ENCODE data around the gene ZNF618.

DNA sequence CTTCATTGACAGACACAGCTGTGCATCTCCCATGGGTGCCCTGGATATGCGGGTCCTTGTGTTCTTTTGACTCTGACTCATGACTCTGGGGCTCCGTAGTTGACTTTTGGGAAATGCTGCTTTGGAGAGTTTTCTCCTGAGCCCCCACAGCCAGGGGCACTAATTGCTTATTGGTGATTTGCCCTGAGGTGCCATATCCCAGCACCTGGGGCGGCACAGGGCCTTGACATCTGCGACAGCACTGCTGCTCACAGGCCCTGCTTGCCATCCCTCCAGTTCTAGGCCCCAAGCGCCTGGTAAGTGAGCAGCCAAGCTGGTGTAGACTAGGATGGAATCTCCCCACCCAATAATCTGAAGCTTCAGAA, 126.9 kb downstream of the ZNF618 start:
- TF ChIP-seq, protein P1, sequence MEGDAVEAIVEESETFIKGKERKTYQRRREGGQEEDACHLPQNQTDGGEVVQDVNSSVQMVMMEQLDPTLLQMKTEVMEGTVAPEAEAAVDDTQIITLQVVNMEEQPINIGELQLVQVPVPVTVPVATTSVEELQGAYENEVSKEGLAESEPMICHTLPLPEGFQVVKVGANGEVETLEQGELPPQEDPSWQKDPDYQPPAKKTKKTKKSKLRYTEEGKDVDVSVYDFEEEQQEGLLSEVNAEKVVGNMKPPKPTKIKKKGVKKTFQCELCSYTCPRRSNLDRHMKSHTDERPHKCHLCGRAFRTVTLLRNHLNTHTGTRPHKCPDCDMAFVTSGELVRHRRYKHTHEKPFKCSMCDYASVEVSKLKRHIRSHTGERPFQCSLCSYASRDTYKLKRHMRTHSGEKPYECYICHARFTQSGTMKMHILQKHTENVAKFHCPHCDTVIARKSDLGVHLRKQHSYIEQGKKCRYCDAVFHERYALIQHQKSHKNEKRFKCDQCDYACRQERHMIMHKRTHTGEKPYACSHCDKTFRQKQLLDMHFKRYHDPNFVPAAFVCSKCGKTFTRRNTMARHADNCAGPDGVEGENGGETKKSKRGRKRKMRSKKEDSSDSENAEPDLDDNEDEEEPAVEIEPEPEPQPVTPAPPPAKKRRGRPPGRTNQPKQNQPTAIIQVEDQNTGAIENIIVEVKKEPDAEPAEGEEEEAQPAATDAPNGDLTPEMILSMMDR (IDR thresholded peaks at IDR 0.05; ENCODE audit: borderline replicate concordance, extremely low read depth, low read length, poor library complexity, severe bottlenecking) = no peak
- TF ChIP-seq EZH2 (IDR thresholded peaks at IDR 0.05; ENCODE audit: borderline replicate concordance, low read depth, low read length, severe bottlenecking) = no peak
